ENCODE data around the gene TERC. TPM values are rescaled to one million over a fixed set of nuclear protein-coding genes. Genes with fewer than 3 reads are reported as not detected.

Gene TERC
- total and polyA plus RNA-seq, 5 experiments from 2014 or later = 1.4 to 17.5 (median 7.0) TPM; not detected in 1

- DNase-seq (no peak), ATAC-seq (no peak)
- Mint-ChIP-seq H3K9me3 (no peaks in the 10 kb centered on the region), H3K4me1 (peaks cover 0 to 8% (median under 1%) of the 10 kb centered on the region in 4 donors), H3K27ac (peak overlapping the region in 1 of 10 donors; percentile 55), H3K4me3 (no peak overlapping the region), H3K27me3 (no peaks in the 10 kb centered on the region), H3K36me3 (peaks cover 0 to 46% (median 19%) of the 10 kb centered on the region in 3 donors)
- POLR2A ChIA-PET = interaction anchor here (0.7 kb wide), 1 partner anchor 17 kb away, joined by 3 read pairs; no protein-coding TSS in a partner anchor
Measured at GRCh38 chr3:169790219-169790618, 25.4 kb upstream of the TERC start.

- Mint-ChIP-seq H3K9me3 (no peaks in the 10 kb centered on the region), H3K4me3 (no peak overlapping the region), H3K27me3 (no peaks in the 10 kb centered on the region), H3K4me1 (peaks cover 0 to 8% (median under 1%) of the 10 kb centered on the region in 4 donors), H3K36me3 (peaks cover 0 to 61% (median 17%) of the 10 kb centered on the region in 3 donors), H3K27ac (peak overlapping the region in 3 of 10 donors; percentile 32 to 68 (median 48))
- POLR2A ChIA-PET = no interaction called here
- ATAC-seq (no peak), DNase-seq (no peak)
Measured at GRCh38 chr3:169787791-169788190, 22.9 kb upstream of the TERC start.

GRCh38 chr3:169787120-169787519, 22.3 kb upstream of the TERC start:
- Mint-ChIP-seq H3K27ac (no peak overlapping the region), H3K27me3 (no peaks in the 10 kb centered on the region), H3K4me1 (peaks cover 0 to 8% (median under 1%) of the 10 kb centered on the region in 4 donors), H3K4me3 (no peak overlapping the region), H3K36me3 (peaks cover 0 to 66% (median 14%) of the 10 kb centered on the region in 3 donors), H3K9me3 (no peaks in the 10 kb centered on the region)
- POLR2A ChIA-PET = no interaction called here
- DNase-seq = no peak
- ATAC-seq = no peak

- no peak overlapping the region for H3K4me3 Mint-ChIP-seq
Measured at GRCh38 chr3:169781209-169781855, 16.5 kb upstream of the TERC start.

GRCh38 chr3:169780742-169781141, 15.9 kb upstream of the TERC start:
- POLR2A ChIA-PET = interaction anchor here (1.0 kb wide), 1 partner anchor 16 kb away, joined by 3 read pairs; the partner anchor contains the start of gene TERC
- Mint-ChIP-seq H3K4me3 (peak overlapping the region in 2 of 10 donors; percentile 15 to 36), H3K27ac (peak overlapping the region in 7 of 10 donors; percentile 2 to 79 (median 28)), H3K36me3 (peaks cover 8 to 86% (median 11%) of the 10 kb centered on the region in 3 donors), H3K9me3 (no peaks in the 10 kb centered on the region), H3K4me1 (peaks cover 22 to 46% (median 44%) of the 10 kb centered on the region in 4 donors), H3K27me3 (no peaks in the 10 kb centered on the region)
- no peak for DNase-seq
- no peak for ATAC-seq

More at GRCh38 chr3:169781209-169781855, 16.5 kb upstream of the TERC start:
- Mint-ChIP-seq H3K27me3 (no peaks in the 10 kb centered on the region), H3K4me1 (peaks cover 20 to 42% (median 40%) of the 10 kb centered on the region in 4 donors), H3K27ac (peak overlapping the region in 8 of 10 donors; percentile 5 to 79 (median 30)), H3K36me3 (peaks cover 8 to 86% (median 17%) of the 10 kb centered on the region in 3 donors), H3K9me3 (no peaks in the 10 kb centered on the region)
- DNase-seq = no peak
- POLR2A ChIA-PET = interaction anchor here (1.0 kb wide), 1 partner anchor 17 kb away, joined by 3 read pairs; the partner anchor contains the start of gene TERC
- ATAC-seq = no peak

GRCh38 chr3:169777822-169778221, 13.0 kb upstream of the TERC start:
- no peaks in the 10 kb centered on the region for H3K27me3 Mint-ChIP-seq
- peaks cover 29 to 70% (median 65%) of the 10 kb centered on the region in 4 donors for H3K4me1 Mint-ChIP-seq
- no peak overlapping the region for H3K27ac Mint-ChIP-seq
- H3K9me3 Mint-ChIP-seq = no peaks in the 10 kb centered on the region
- no peak overlapping the region for H3K4me3 Mint-ChIP-seq
- POLR2A ChIA-PET = interaction anchor here (1.1 kb wide), 1 partner anchor 13 kb away, joined by 4 read pairs; the partner anchor contains the start of gene TERC
- ATAC-seq (no peak), DNase-seq (no peak)
- peaks cover 8 to 85% (median 11%) of the 10 kb centered on the region in 3 donors for H3K36me3 Mint-ChIP-seq

- peaks cover 0 to 3% (median 0%) of the 10 kb centered on the region in 5 donors for H3K27me3 Mint-ChIP-seq
- H3K4me3 Mint-ChIP-seq = peak overlapping the region; percentile 91 to 99 (median 99)
- ATAC-seq (no peak), DNase-seq (no peak)
- H3K27ac Mint-ChIP-seq = peak overlapping the region; percentile 97 to 100 (median 99)
- peaks cover 0 to 3% (median 0%) of the 10 kb centered on the region in 9 donors for H3K9me3 Mint-ChIP-seq
- peaks cover 0 to 52% (median 11%) of the 10 kb centered on the region in 3 donors for H3K36me3 Mint-ChIP-seq
- peaks cover 24 to 61% (median 58%) of the 10 kb centered on the region in 4 donors for H3K4me1 Mint-ChIP-seq
- POLR2A ChIA-PET = interaction anchor here (2.1 to 3.7 kb wide), 3 partner anchors 11 to 259 kb away, joined by 13 to 105 read pairs (median 36); partner anchors contain the start of genes SEC62 and TERC
Measured at GRCh38 chr3:169774186-169774585, 9.3 kb upstream of the TERC start.

GRCh38 chr3:169772897-169773816, 8.3 kb upstream of the TERC start, which contains the start of gene MYNN:
Gene MYNN (plus strand): TSS chr3:169773396. CDS start chr3:169774296, 900 bp downstream.
- ATAC-seq = peak; percentile 78 to 81
- H3K9me3 Mint-ChIP-seq = peaks cover 0 to 3% (median 0%) of the 10 kb centered on the region in 9 donors
- H3K27ac Mint-ChIP-seq = peak within 1 kb of the TSS; percentile 97 to 100 (median 99)
- POLR2A ChIA-PET = interaction anchor here (0.6 to 3.7 kb wide), 19 partner anchors 10 to 1096 kb away, joined by 3 to 105 read pairs (median 5); partner anchors contain the start of genes GPR160, LRRC34, LRRIQ4 and PHC3
- H3K4me1 Mint-ChIP-seq = peaks cover 22 to 56% (median 51%) of the 10 kb centered on the region in 4 donors
- peaks cover 0 to 43% (median 11%) of the 10 kb centered on the region in 3 donors for H3K36me3 Mint-ChIP-seq
- H3K27me3 Mint-ChIP-seq = peaks cover 0 to 3% (median 0%) of the 10 kb centered on the region in 5 donors
- DNase-seq = peak; percentile 83 to 95 (median 92)
- peak within 1 kb of the TSS; percentile 91 to 99 (median 99) for H3K4me3 Mint-ChIP-seq

GRCh38 chr3:169772305-169772896, 7.5 kb upstream of the TERC start:
- Mint-ChIP-seq H3K27ac (peak overlapping the region; percentile 97 to 100 (median 99)), H3K4me1 (peaks cover 21 to 53% (median 48%) of the 10 kb centered on the region in 4 donors), H3K27me3 (peaks cover 0 to 3% (median 0%) of the 10 kb centered on the region in 5 donors), H3K9me3 (peaks cover 0 to 3% (median 0%) of the 10 kb centered on the region in 9 donors), H3K36me3 (peaks cover 0 to 35% (median 11%) of the 10 kb centered on the region in 3 donors), H3K4me3 (peak overlapping the region; percentile 91 to 99 (median 99))
- peak; percentile 31 to 34 for ATAC-seq
- POLR2A ChIA-PET = interaction anchor here (0.6 to 3.7 kb wide), 24 partner anchors 10 to 1097 kb away, joined by 3 to 105 read pairs (median 4); partner anchors contain the start of genes GPR160, LRRC34, LRRIQ4 and PHC3
- DNase-seq = peak in 3 of 10 donors; percentile 8 to 71 (median 63)

GRCh38 chr3:169771497-169772304, 6.8 kb upstream of the TERC start:
- peak overlapping the region; percentile 91 to 99 (median 99) for H3K4me3 Mint-ChIP-seq
- peaks cover 16 to 46% (median 42%) of the 10 kb centered on the region in 4 donors for H3K4me1 Mint-ChIP-seq
- peak; percentile 33 to 94 (median 76) for DNase-seq
- ATAC-seq = peak; percentile 4 to 9
- peaks cover 0 to 3% (median 0%) of the 10 kb centered on the region in 9 donors for H3K9me3 Mint-ChIP-seq
- peaks cover 0 to 28% (median 10%) of the 10 kb centered on the region in 3 donors for H3K36me3 Mint-ChIP-seq
- H3K27me3 Mint-ChIP-seq = peaks cover 0 to 3% (median 0%) of the 10 kb centered on the region in 5 donors
- peak overlapping the region; percentile 97 to 100 (median 99) for H3K27ac Mint-ChIP-seq
- POLR2A ChIA-PET = interaction anchor here (0.6 to 3.7 kb wide), 16 partner anchors 9 to 1098 kb away, joined by 3 to 105 read pairs (median 4); partner anchors contain the start of genes LRRC34, LRRIQ4, PRKCI and RPL22L1

Measured in naive thymus-derived CD8-positive, alpha-beta T cell (primary cell).